ENCODE results near the gene GABBR2. TPM values are rescaled to one million over a fixed set of nuclear protein-coding genes. Genes with fewer than 3 reads are reported as not detected.

GABBR2 gene
- total RNA-seq, 2 experiments from 2014 or later: not detected

DNA sequence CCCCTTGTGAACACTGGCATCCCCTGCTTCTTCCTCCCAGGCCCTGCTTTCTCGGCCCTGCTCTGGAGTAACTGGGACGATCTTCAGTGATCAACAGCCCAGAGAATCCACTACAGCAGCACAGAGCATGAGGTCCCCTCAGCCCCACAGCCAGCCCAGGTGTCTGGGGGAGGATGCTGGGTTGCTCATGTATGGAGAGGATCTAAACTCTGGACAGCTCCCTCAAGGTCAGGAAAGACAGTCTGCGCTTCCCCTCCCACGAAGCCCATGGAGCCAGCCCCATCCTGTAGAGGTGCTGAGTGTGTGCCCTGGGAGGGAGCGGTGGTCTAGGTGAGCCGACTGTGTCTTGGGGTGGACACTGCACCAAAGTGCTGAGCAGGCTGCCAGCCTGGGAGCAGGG lies 190.2 kb downstream of the GABBR2 start:
- intact Hi-C loops (cut with micrococcal nuclease; ENCODE audit: unreplicated experiment): no loop called here
- CTCF ChIA-PET (ENCODE audit: unreplicated experiment): no interaction called here
- no peaks in the 10 kb centered on the region for H3K36me3 ChIP-seq (ENCODE audit: insufficient read depth, low read length)
- H3K4me3 ChIP-seq (ENCODE audit: low read depth, low read length, poor library complexity, severe bottlenecking): no peak overlapping the region
- H3K4me1 ChIP-seq (ENCODE audit: insufficient read depth, low read length, poor library complexity, severe bottlenecking): no peaks in the 10 kb centered on the region
- no peak for DNase-seq (ENCODE audit: low spot score)
- H3K9me2 ChIP-seq (ENCODE audit: insufficient read depth, low read length): no peaks in the 10 kb centered on the region
- no peak overlapping the region for H3K27ac ChIP-seq (ENCODE audit: low read depth, low read length, poor library complexity, severe bottlenecking)
- no TSS peak for BruUV-seq (replicated peaks)
- no peak overlapping the region for H3K4me2 ChIP-seq (ENCODE audit: low read length)
- H2AFZ ChIP-seq (ENCODE audit: low read length): no peak overlapping the region
- POLR2A ChIA-PET: no interaction called here
- no peaks in the 10 kb centered on the region for H3K79me2 ChIP-seq (ENCODE audit: insufficient read depth, low read depth, low read length)
- TF ChIP-seq, protein P1, sequence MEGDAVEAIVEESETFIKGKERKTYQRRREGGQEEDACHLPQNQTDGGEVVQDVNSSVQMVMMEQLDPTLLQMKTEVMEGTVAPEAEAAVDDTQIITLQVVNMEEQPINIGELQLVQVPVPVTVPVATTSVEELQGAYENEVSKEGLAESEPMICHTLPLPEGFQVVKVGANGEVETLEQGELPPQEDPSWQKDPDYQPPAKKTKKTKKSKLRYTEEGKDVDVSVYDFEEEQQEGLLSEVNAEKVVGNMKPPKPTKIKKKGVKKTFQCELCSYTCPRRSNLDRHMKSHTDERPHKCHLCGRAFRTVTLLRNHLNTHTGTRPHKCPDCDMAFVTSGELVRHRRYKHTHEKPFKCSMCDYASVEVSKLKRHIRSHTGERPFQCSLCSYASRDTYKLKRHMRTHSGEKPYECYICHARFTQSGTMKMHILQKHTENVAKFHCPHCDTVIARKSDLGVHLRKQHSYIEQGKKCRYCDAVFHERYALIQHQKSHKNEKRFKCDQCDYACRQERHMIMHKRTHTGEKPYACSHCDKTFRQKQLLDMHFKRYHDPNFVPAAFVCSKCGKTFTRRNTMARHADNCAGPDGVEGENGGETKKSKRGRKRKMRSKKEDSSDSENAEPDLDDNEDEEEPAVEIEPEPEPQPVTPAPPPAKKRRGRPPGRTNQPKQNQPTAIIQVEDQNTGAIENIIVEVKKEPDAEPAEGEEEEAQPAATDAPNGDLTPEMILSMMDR (conservative IDR thresholded peaks at IDR 0.05; ENCODE audit: low read length): no peak
- no peak for TF ChIP-seq EZH2phosphoT487 (IDR thresholded peaks at IDR 0.05; ENCODE audit: borderline replicate concordance, low read depth, low read length)
- no peaks in the 10 kb centered on the region for H4K20me1 ChIP-seq (ENCODE audit: insufficient read depth, low read length)
- H3K9me3 ChIP-seq (ENCODE audit: low read length): no peaks in the 10 kb centered on the region

DNA sequence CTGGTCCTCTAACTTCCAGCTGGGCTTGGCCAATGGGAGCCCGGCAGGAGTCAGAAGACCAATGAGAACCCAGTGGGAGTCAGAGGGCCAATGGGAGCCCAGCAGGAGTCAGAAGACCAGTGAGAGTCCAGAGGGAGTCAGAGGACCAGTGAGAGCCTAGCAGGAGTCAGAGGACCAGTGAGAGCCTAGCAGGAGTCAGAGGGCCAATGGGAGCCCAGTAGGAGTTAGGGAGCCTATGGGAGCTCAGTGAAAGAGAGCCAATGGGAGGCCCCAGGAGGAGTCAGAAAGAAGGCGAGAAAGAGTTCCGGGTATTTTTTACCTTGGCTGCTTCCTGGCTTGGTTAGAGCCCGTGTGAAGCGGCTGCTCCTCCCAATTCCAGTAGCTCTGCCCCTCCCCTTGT lies 191.0 kb downstream of the GABBR2 start:
- no peak for DNase-seq (ENCODE audit: low spot score)
- CTCF ChIA-PET (ENCODE audit: unreplicated experiment): no interaction called here

DNA sequence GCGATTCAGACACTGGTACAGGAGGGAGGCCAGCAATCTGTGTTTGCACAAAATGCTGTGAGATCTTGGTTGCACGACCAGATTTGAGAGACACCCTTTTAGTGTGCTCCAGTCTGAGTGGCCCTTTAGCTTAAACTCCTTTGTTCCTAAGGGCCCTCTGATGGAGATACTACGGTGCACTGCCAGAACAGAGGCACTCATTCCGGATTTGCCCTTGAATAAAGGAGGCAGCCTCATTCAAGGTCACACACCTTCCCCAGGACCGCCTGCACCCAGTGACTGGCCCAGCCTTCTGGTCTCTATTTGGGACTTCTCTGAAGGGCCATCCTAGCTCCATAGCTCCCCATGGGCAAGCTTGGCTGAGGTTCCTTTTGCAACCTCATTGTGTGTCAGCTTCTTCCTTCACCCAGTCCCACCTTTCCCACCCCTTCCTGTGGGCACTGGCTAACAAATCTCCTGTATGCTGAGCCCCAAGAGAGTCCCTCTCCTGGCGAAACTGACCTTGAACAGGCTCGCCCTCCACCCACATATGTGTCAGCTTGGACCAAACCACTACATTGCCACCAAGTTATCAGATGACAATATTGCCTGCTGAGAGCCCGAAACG lies 191.7 kb downstream of the GABBR2 start:
- H3K79me2 ChIP-seq (ENCODE audit: insufficient read depth, low read depth, low read length): no peaks in the 10 kb centered on the region
- no peak overlapping the region for H3K4me3 ChIP-seq (ENCODE audit: low read depth, low read length, poor library complexity, severe bottlenecking)
- CTCF ChIA-PET (ENCODE audit: unreplicated experiment): no interaction called here
- intact Hi-C loops (cut with micrococcal nuclease; ENCODE audit: unreplicated experiment): no loop called here
- H2AFZ ChIP-seq (ENCODE audit: low read length): no peak overlapping the region
- H3K4me2 ChIP-seq (ENCODE audit: low read length): no peak overlapping the region
- POLR2A ChIA-PET: no interaction called here
- H3K27ac ChIP-seq (ENCODE audit: low read depth, low read length, poor library complexity, severe bottlenecking): no peak overlapping the region
- H3K36me3 ChIP-seq (ENCODE audit: insufficient read depth, low read length): no peaks in the 10 kb centered on the region
- no peak for DNase-seq (ENCODE audit: low spot score)
- TF ChIP-seq EZH2phosphoT487 (IDR thresholded peaks at IDR 0.05; ENCODE audit: borderline replicate concordance, low read depth, low read length): no peak
- TF ChIP-seq, protein P1 (conservative IDR thresholded peaks at IDR 0.05; ENCODE audit: low read length): no peak
- H3K9me3 ChIP-seq (ENCODE audit: low read length): no peaks in the 10 kb centered on the region
- BruUV-seq (replicated peaks): no TSS peak
- no peaks in the 10 kb centered on the region for H3K4me1 ChIP-seq (ENCODE audit: insufficient read depth, low read length, poor library complexity, severe bottlenecking)
- no peaks in the 10 kb centered on the region for H3K9me2 ChIP-seq (ENCODE audit: insufficient read depth, low read length)
- H4K20me1 ChIP-seq (ENCODE audit: insufficient read depth, low read length): no peaks in the 10 kb centered on the region

More for the DNA sequence above, 191.0 kb downstream of the GABBR2 start:
- BruUV-seq (replicated peaks): no TSS peak
- POLR2A ChIA-PET: no interaction called here
- Histone ChIP-seq H2AFZ (ENCODE audit: low read length) (no peak overlapping the region), H3K9me2 (ENCODE audit: insufficient read depth, low read length) (no peaks in the 10 kb centered on the region), H3K4me2 (ENCODE audit: low read length) (no peak overlapping the region), H3K4me3 (ENCODE audit: low read depth, low read length, poor library complexity, severe bottlenecking) (no peak overlapping the region), H4K20me1 (ENCODE audit: insufficient read depth, low read length) (no peaks in the 10 kb centered on the region), H3K27ac (ENCODE audit: low read depth, low read length, poor library complexity, severe bottlenecking) (no peak overlapping the region), H3K4me1 (ENCODE audit: insufficient read depth, low read length, poor library complexity, severe bottlenecking) (no peaks in the 10 kb centered on the region), H3K9me3 (ENCODE audit: low read length) (no peaks in the 10 kb centered on the region), H3K36me3 (ENCODE audit: insufficient read depth, low read length) (no peaks in the 10 kb centered on the region), H3K79me2 (ENCODE audit: insufficient read depth, low read depth, low read length) (no peaks in the 10 kb centered on the region)
- intact Hi-C loops (cut with micrococcal nuclease; ENCODE audit: unreplicated experiment): no loop called here
- TF ChIP-seq EZH2phosphoT487 (IDR thresholded peaks at IDR 0.05; ENCODE audit: borderline replicate concordance, low read depth, low read length): no peak
- TF ChIP-seq, protein P1 (conservative IDR thresholded peaks at IDR 0.05; ENCODE audit: low read length): no peak
